GM18951 (cell line): Measurements from ENCODE around the gene ZNF559.
A peak's percentile ranks its signal among the peaks of the same experiment; 100 is the strongest.
"Not testable (repeated sequence)": the region's sequence is repeated elsewhere in the genome, so short reads cannot be mapped to it uniquely, and the experiment has no call there.

Experiments used
- POLR2A ChIP-seq: IDR thresholded peaks from 4 replicates; pipeline ENCODE4 v1.6.1; 2011; ENCODE audit warnings: mild to moderate bottlenecking; ENCODE audit not compliant: insufficient read length, insufficient read depth; ENCODE audit errors: extremely low read depth
- in situ Hi-C: fragments of 300-500 bp; cut with MboI; formaldehyde crosslinking; loops from one replicate; pipeline ENCODE4 v1.12.0; 2022; ENCODE audit warnings: low sequenced_read_pairs, mixed read lengths, inconsistent platforms; ENCODE audit not compliant: unreplicated experiment

ZNF559 gene

GRCh38 chr19:9323919-9324583 lies at the start of gene ZNF559:
ZNF559 (plus strand) TSS chr19:9324179; CDS start chr19:9338550, 14,371 bp downstream.
- in situ Hi-C loops: no loop called here
- peak; percentile 56 for TF ChIP-seq POLR2A

DNA sequence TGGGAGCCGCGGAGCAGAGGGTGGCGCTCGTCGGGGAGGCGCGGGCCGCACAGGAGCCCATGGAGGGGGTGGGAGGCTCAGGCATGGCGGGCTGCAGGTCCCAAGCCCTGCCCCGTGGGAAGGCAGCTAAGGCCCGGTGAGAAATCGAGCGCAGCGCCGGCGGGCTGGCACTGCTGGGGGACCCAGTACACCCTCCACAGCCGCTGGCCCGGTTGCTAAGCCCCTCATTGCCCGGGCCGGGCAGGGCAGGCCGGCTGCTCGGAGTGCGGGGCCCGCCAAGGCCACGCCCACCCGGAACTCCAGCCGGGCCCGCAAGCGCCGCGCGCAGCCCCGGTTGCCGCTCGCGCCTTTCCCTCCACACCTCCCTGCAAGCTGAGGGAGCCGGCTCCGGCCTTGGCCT lies 40.5 kb upstream of the ZNF559 start:
- in situ Hi-C loops: not testable (repeated sequence)

DNA sequence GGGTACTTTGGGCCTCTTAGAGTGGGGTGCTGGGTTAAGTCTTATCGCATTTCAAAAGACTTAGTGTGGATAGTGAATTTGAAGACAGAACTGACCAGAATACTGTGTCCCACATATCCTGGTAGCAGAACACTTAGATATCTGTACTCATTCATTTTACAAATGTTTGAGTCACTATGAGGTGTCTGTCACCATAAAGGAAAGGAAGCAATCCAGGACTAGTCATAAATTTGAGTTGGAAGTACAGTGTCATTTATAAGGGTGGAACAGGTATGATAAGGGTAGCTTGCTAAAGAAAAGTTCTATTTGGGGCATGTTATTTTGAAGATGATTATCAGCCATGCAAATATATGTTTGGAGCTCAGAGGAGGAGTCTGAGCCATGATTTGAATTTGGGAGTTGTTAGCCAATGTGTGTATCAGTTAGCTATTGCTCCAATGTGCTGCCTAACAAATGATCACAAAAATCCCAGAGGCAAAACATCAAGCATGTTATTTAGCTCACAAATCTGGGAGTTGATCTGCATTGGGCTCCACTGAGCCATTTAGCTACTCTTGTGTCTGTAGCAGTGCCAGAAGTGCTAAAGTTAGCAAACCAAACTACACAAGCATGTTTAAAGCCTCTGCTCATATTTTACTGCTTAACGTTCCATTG lies 34.6 kb upstream of the ZNF559 start:
- in situ Hi-C loops: no loop called here
- TF ChIP-seq POLR2A: no peak

DNA sequence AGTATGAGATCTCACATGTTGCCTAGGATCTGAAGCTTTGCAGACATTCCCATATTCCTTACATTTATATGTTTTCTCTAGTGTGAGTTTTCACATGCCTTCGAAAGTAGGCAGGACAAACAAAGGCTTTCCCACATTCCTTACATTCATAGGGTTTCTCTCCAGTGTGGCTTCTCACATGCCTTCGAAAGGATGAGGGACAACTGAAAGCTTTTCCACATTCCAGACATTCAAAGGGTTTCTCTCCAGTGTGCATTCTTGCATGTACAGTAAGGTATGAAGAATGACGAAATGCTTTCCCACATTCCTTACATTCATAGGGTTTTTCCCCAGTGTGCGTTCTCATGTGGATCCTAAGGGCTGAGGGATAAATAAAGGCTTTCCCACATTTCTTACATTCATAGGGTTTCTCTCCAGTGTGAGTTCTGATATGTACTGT lies 28.5 kb upstream of the ZNF559 start:
- in situ Hi-C loops: no loop called here

DNA sequence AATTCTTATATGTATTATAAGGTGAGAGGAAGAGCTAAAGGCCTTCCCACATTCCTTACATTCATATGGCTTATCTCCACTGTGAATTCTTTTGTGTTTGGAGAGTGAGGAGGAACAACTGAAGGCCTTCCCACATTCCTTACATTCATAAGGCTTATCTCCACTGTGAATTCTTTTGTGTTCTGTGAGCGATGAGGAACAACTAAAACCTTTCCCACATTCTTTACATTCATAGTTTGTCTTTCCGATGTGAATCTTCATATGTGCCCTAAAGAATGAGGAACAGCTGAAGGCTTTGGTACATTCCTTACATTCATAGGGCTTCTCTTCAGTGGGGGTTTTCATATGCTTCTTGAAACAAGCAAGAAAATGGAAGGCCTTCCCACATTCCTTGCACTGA lies 27.6 kb upstream of the ZNF559 start:
- in situ Hi-C loops: no loop called here
- no peak for TF ChIP-seq POLR2A

More for the DNA sequence above, 28.5 kb upstream of the ZNF559 start:
- no peak for TF ChIP-seq POLR2A

GRCh38 chr19:9306443-9306842 lies 17.5 kb upstream of the ZNF559 start:
- in situ Hi-C loops: no loop called here
- TF ChIP-seq POLR2A: no peak

DNA sequence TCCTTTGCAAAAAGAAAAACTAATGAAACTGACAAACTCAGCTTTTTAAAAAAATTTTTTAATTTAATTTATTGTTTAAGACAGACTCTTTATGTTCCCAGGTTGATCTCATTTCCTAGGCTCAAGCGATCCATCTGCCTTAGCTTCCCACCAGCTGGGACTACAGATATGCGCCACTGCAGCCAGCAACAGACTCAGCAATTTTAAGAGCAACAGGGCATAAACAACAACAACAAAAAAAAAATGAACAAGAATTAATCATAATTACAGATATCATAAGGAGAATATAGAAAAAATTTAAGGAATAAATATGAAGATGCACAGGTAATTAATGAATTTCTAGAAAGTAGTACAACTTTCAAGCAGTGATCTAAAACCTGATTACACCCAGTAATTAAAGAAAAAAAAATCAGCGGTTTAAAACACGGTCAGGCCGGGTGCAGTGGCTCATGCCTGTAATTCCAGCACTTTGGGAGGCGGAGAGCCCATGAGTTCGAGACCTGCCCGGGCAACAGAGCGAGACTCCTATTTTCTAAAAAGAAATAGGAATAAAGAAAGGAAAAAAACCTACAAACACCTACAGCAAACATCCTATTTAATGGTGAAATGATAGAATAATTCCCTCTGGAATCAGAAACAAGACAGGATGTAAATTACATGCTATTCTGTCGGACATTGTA lies 15.7 kb upstream of the ZNF559 start:
- in situ Hi-C loops: no loop called here
- no peak for TF ChIP-seq POLR2A

- TF ChIP-seq POLR2A: peak; percentile 77
- in situ Hi-C loops: no loop called here
Observed at GRCh38 chr19:9309139-9309973, 14.6 kb upstream of the ZNF559 start, which contains the start of gene ZNF699. ZNF699 (minus strand) TSS chr19:9309838; CDS start chr19:9305119, 4,719 bp downstream.

DNA sequence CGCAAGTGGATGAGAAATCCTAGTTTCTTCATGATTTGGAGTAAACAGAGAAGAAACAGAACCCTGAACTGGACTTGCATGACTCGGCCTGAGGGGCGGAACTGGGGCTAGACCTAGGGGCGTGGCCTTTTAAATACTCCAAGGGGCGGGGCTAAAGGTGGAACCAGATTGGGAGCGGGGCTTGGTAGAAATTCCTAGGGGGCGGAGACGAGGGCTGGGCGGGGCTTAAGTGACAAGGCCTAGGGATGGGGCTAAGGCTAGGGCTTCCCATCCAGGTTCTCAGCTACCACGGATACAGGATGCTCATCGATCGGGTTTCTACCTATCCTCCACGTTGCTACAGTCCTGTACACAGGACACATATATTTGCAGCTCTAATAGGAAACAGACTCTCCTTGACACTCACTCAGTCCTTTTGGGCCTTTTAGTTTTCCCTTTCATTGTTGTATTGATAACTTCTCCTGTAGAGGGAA lies 14.0 kb upstream of the ZNF559 start:
- TF ChIP-seq POLR2A: no peak
- in situ Hi-C loops: no loop called here

DNA sequence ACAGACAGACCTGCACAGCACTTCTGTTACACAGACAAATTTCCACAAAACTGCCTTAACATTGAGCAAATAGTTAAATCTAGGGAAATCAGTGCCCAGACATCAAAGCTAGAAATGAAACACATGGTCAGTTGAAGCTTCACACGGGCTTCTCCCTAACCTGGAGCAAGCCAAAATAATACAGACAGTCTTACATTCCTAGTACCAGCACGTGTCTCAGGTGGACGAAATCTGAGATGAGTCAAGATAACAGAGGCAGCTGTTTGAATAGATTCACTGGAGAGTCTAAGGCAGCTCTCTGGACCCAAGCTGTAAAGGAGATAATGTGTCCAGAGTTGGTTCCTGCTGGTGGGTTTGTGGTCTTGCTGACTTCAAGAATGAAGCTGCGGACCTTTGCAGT lies 10.2 kb upstream of the ZNF559 start:
- TF ChIP-seq POLR2A: no peak
- in situ Hi-C loops: no loop called here

GRCh38 chr19:9321338-9321737 lies 2.6 kb upstream of the ZNF559 start:
- no peak for TF ChIP-seq POLR2A
- in situ Hi-C loops: no loop called here

GRCh38 chr19:9321756-9322155 lies 2.2 kb upstream of the ZNF559 start:
- in situ Hi-C loops: not testable (repeated sequence)

GRCh38 chr19:9322201-9322600 lies 1.8 kb upstream of the ZNF559 start:
- in situ Hi-C loops: not testable (repeated sequence)
